Stomach smooth muscle (tissue), 2 donors: ENCODE data around the gene ATP9B.
"Not testable (repeated sequence)": the region's sequence is repeated elsewhere in the genome, so short reads cannot be mapped to it uniquely, and the experiment has no call there.

ENCODE experiments used
- H3K27ac ChIP-seq: one replicate; pipeline ENCODE4 v1.7.0; 2013; ENCODE audit warnings: mild to moderate bottlenecking, low read length, inconsistent platforms
- H3K27me3 ChIP-seq, 2 donors: one replicate each; pipeline ENCODE4 v1.7.0; 2013; ENCODE audit warnings: low read length in 2 of 2; ENCODE audit not compliant: insufficient read depth in 2 of 2, control insufficient read depth in 1 of 2
- H3K36me3 ChIP-seq, 2 donors: one replicate each; pipeline ENCODE4 v1.7.0; 2013; ENCODE audit warnings: low read length in 2 of 2; ENCODE audit not compliant: control insufficient read depth in 2 of 2, insufficient read depth in 2 of 2
- H3K4me1 ChIP-seq: one replicate; pipeline ENCODE4 v1.7.0; 2013; ENCODE audit warnings: low read length; ENCODE audit not compliant: control insufficient read depth, insufficient read depth
- H3K4me3 ChIP-seq, 2 donors: one replicate each; pipeline ENCODE4 v1.7.0; 2013; ENCODE audit warnings: low read length in 2 of 2
- H3K9ac ChIP-seq, 2 donors: one replicate each; pipeline ENCODE4 v1.7.0; 2013; ENCODE audit warnings: low read length in 2 of 2, mild to moderate bottlenecking in 1 of 2
- H3K9me3 ChIP-seq, 2 donors: one replicate each; pipeline ENCODE4 v1.7.0; 2013; ENCODE audit warnings: low read length in 2 of 2; ENCODE audit not compliant: control insufficient read depth in 2 of 2
- donor health status: healthy.
- donor health status: Pancreatic carcinoma.

The ATP9B gene

GRCh38 chr18:79278896-79279295 is 209.7 kb downstream of the ATP9B start:
- Histone ChIP-seq H3K27me3 (no peaks in the 10 kb centered on the region), H3K27ac (no peak overlapping the region), H3K36me3 (peaks cover 0 to 13% of the 10 kb centered on the region in 2 donors), H3K9me3 (no peaks in the 10 kb centered on the region), H3K4me1 (no peaks in the 10 kb centered on the region), H3K4me3 (no peak overlapping the region), H3K9ac (no peak overlapping the region)

DNA sequence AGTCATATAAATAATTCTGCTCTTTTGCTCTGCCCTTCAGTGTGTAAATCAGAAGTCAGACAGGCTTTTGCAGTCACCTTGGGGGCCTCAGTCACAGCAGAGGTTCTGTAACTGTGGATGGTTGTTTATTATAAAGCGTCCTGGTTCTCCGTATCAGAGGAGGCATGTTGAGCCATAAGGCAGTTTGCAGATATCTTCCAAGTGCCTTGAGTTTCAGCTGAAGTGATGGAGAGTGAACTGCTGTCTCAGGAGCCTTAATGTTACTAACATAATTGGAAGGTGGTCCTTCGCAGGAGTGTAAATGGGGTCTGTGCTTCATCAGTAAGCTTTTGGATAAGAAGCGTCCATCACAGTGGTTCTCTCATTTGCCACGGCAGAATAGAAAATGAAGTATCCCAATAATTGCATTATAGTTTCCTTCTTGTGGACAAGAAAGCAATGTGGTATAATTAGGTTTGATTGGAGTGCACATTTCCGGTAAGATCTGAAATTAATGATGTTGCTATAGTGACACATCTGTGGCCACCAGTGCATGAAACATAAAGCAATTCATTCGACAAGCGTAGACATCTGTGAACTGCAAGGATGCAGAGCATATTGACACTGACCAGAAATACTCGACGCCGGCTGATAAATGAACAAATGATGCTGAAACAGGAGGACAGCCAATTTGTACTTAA is 214.1 kb downstream of the ATP9B start:
- no peak overlapping the region for H3K27ac ChIP-seq
- no peaks in the 10 kb centered on the region for H3K4me1 ChIP-seq
- no peak overlapping the region for H3K4me3 ChIP-seq
- no peak overlapping the region for H3K9ac ChIP-seq
- H3K27me3 ChIP-seq = no peaks in the 10 kb centered on the region
- H3K36me3 ChIP-seq = peaks cover 0 to 7% of the 10 kb centered on the region in 2 donors
- no peaks in the 10 kb centered on the region for H3K9me3 ChIP-seq

GRCh38 chr18:79283929-79284328 is 214.7 kb downstream of the ATP9B start:
- no peaks in the 10 kb centered on the region for H3K9me3 ChIP-seq
- H3K36me3 ChIP-seq = peaks cover 0 to 7% of the 10 kb centered on the region in 2 donors
- H3K4me3 ChIP-seq = no peak overlapping the region
- H3K4me1 ChIP-seq = no peaks in the 10 kb centered on the region
- no peak overlapping the region for H3K27ac ChIP-seq
- no peaks in the 10 kb centered on the region for H3K27me3 ChIP-seq
- H3K9ac ChIP-seq = no peak overlapping the region

GRCh38 chr18:79285191-79285590 is 216.0 kb downstream of the ATP9B start:
- not testable (repeated sequence) for H3K4me3 ChIP-seq, H3K9ac ChIP-seq, H3K27ac ChIP-seq, H3K27me3 ChIP-seq, H3K36me3 ChIP-seq, H3K9me3 ChIP-seq, H3K4me1 ChIP-seq

DNA sequence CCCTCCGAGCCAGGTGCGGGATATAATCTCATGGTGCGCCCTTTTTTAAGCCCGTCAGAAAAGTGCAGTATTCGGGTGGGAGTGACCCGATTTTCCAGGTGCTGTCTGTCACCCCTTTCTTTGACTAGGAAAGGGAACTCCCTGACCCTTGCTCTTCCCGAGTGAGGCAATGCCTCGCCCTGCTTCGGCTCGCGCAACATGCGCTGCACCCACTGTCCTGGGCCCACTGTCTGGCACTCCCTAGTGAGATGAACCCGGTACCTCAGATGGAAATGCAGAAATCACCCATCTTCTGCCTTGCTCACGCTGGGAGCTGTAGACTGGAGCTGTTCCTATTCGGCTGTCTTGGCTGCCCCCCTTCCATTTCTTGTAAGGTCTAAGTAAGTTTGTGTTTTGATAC is 221.2 kb downstream of the ATP9B start:
- not testable (repeated sequence) for H3K27ac ChIP-seq, H3K4me3 ChIP-seq, H3K27me3 ChIP-seq, H3K9ac ChIP-seq, H3K9me3 ChIP-seq, H3K4me1 ChIP-seq, H3K36me3 ChIP-seq

GRCh38 chr18:79290876-79291275 is 221.7 kb downstream of the ATP9B start:
- no peaks in the 10 kb centered on the region for H3K4me1 ChIP-seq
- no peaks in the 10 kb centered on the region for H3K9me3 ChIP-seq
- H3K27ac ChIP-seq = no peak overlapping the region
- no peaks in the 10 kb centered on the region for H3K27me3 ChIP-seq
- peaks cover 0 to 3% of the 10 kb centered on the region in 2 donors for H3K36me3 ChIP-seq
- H3K9ac ChIP-seq = no peak overlapping the region
- H3K4me3 ChIP-seq = no peak overlapping the region

DNA sequence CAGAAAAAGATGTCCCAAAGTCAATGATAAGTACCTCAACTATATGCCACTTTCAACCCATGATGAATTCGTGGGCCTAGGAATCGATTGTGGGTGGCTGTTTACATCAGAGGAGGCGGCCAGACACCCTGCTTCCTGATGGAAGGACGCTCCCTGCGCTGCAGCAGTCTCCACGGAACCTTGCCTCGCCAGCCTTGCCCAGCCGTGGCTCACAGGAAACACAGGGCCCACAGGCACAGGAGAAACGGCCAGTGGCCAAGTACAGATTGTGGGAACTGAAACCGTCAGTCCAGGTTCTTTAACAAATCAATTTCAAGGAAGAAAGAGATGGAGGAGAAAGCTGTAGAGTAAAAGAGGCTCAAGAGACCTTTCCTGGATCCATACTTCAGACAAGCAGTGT is 225.0 kb downstream of the ATP9B start:
- H3K27ac ChIP-seq = no peak overlapping the region
- H3K9ac ChIP-seq = no peak overlapping the region
- no peaks in the 10 kb centered on the region for H3K27me3 ChIP-seq
- no peaks in the 10 kb centered on the region for H3K9me3 ChIP-seq
- no peak overlapping the region for H3K4me3 ChIP-seq
- peaks cover 0 to 5% of the 10 kb centered on the region in 2 donors for H3K36me3 ChIP-seq
- H3K4me1 ChIP-seq = no peaks in the 10 kb centered on the region

- no peaks in the 10 kb centered on the region for H3K9me3 ChIP-seq
- no peaks in the 10 kb centered on the region for H3K27me3 ChIP-seq
- H3K4me1 ChIP-seq = no peaks in the 10 kb centered on the region
- no peak overlapping the region for H3K4me3 ChIP-seq
- no peak overlapping the region for H3K9ac ChIP-seq
- H3K27ac ChIP-seq = no peak overlapping the region
- peaks cover 4 to 9% of the 10 kb centered on the region in 2 donors for H3K36me3 ChIP-seq
These were observed 230.1 kb downstream of the ATP9B start for GRCh38 chr18:79299272-79299671.

DNA sequence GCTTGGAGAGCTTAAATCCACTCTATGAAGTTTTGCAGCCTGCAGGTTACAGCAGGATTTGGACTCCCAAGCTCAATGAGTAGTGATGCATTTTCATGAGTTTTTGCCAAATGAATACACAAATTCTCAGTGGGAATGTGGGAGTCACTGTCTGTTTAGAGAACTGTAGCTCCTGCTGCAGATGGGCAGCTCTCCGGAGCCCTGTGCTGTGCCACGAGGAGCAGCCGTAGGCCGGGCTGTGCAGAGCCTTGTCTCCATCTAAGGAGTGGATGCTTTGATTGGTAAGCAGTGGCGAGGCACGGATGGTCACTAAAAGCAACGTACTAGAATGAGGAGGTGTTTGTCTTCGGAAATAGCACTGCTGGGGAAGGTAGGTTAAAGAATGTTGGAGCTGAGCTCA is 230.5 kb downstream of the ATP9B start:
- Histone ChIP-seq H3K4me1 (no peaks in the 10 kb centered on the region), H3K9ac (no peak overlapping the region), H3K4me3 (no peak overlapping the region), H3K36me3 (peaks cover 4 to 9% of the 10 kb centered on the region in 2 donors), H3K27ac (no peak overlapping the region), H3K27me3 (no peaks in the 10 kb centered on the region), H3K9me3 (no peaks in the 10 kb centered on the region)

GRCh38 chr18:79300413-79300812 is 231.2 kb downstream of the ATP9B start:
- Histone ChIP-seq H3K4me1 (no peaks in the 10 kb centered on the region), H3K9ac (no peak overlapping the region), H3K9me3 (no peaks in the 10 kb centered on the region), H3K4me3 (no peak overlapping the region), H3K27ac (no peak overlapping the region), H3K36me3 (peaks cover 4 to 12% of the 10 kb centered on the region in 2 donors), H3K27me3 (no peaks in the 10 kb centered on the region)

DNA sequence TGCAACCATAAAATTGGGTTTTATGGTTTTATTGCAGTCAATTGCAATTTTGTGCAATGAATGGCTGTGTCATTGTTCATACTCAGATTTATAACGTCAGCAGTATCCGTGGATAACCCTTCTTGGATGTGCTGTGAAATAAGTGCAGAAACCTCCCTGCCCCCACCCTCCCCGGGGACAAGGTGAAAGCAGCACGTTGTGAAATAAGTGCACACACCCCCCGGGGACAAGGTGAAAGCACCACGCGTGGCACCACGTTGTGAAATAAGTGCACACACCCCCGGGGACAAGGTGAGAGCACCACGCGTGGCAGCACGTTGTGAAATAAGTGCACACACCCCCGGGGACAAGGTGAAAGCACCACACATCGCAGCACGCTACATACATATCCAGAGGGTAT is 232.9 kb downstream of the ATP9B start:
- H3K27ac ChIP-seq = no peak overlapping the region
- H3K4me3 ChIP-seq = no peak overlapping the region
- H3K9ac ChIP-seq = no peak overlapping the region
- no peaks in the 10 kb centered on the region for H3K4me1 ChIP-seq
- H3K27me3 ChIP-seq = no peaks in the 10 kb centered on the region
- peaks cover 13 to 15% of the 10 kb centered on the region in 2 donors for H3K36me3 ChIP-seq
- no peaks in the 10 kb centered on the region for H3K9me3 ChIP-seq
